Activated CD4-positive, alpha-beta T cell treated with anti-CD3 and anti-CD28 coated beads, Interleukin-2, amount 10 ng/mL, durations not matched to agents 24 days and 14 days (primary cell): ENCODE results near the gene MSI2. TPM values are rescaled to one million over a fixed set of nuclear protein-coding genes. Genes with fewer than 3 reads are reported as not detected.

Experiments
- DNase-seq: peaks from one replicate; pipeline ENCODE4 v3.0.0; 2022
- H3K27ac Mint-ChIP-seq: one replicate; pipeline ENCODE4 v1.8.0; 2022; ENCODE audit warnings: mild to moderate bottlenecking, mixed read lengths
- H3K27me3 Mint-ChIP-seq: one replicate; pipeline ENCODE4 v1.8.0; 2022; ENCODE audit warnings: mixed read lengths
- H3K36me3 Mint-ChIP-seq: one replicate; pipeline ENCODE4 v1.8.0; 2022; ENCODE audit warnings: low read depth, mild to moderate bottlenecking, mixed read lengths
- H3K4me1 Mint-ChIP-seq: one replicate; pipeline ENCODE4 v1.8.0; 2021; ENCODE audit warnings: mixed read lengths
- H3K4me3 Mint-ChIP-seq: one replicate; pipeline ENCODE4 v1.8.0; 2022; ENCODE audit warnings: mild to moderate bottlenecking, moderate library complexity, mixed read lengths
- H3K9me3 Mint-ChIP-seq: one replicate; pipeline ENCODE4 v1.8.0; 2021; ENCODE audit warnings: mixed read lengths
- intact Hi-C: fragments of 100-400 bp; cut with micrococcal nuclease; formaldehyde crosslinking; loops from one replicate; pipeline ENCODE4 v1.15.1; 2023
- total RNA-seq: library from RNA; stranded (reverse); gene quantifications from 2 replicates; pipeline ENCODE4 v1.2.3, GENCODE V29; 2022

Gene MSI2
- total RNA-seq, 1 donor from 2014 or later, result 172 TPM

- peaks cover 41% of the 10 kb centered on the region for H3K36me3 Mint-ChIP-seq
- H3K4me3 Mint-ChIP-seq, result no peak overlapping the region
- intact Hi-C loops, result no loop called here
- DNase-seq, result no peak
- H3K9me3 Mint-ChIP-seq, result no peaks in the 10 kb centered on the region
- H3K4me1 Mint-ChIP-seq, result peaks cover 43% of the 10 kb centered on the region
- H3K27me3 Mint-ChIP-seq, result no peaks in the 10 kb centered on the region
- H3K27ac Mint-ChIP-seq, result peak overlapping the region; percentile 12
Observed at GRCh38 chr17:57328109-57328882, 72.0 kb downstream of the MSI2 start.

- Mint-ChIP-seq H3K4me1 (peaks cover 41% of the 10 kb centered on the region), H3K27me3 (no peaks in the 10 kb centered on the region), H3K4me3 (no peak overlapping the region), H3K36me3 (peaks cover 35% of the 10 kb centered on the region), H3K9me3 (no peaks in the 10 kb centered on the region), H3K27ac (no peak overlapping the region)
- intact Hi-C loops, result no loop called here
- no peak for DNase-seq
Observed at GRCh38 chr17:57329380-57330214, 73.3 kb downstream of the MSI2 start.

- Mint-ChIP-seq H3K4me3 (no peak overlapping the region), H3K27ac (no peak overlapping the region), H3K4me1 (peaks cover 39% of the 10 kb centered on the region), H3K9me3 (no peaks in the 10 kb centered on the region), H3K27me3 (no peaks in the 10 kb centered on the region), H3K36me3 (peaks cover 33% of the 10 kb centered on the region)
- intact Hi-C loops, result no loop called here
- no peak for DNase-seq
Observed at GRCh38 chr17:57330587-57330986, 74.3 kb downstream of the MSI2 start.

GRCh38 chr17:57331423-57331822 lies 75.1 kb downstream of the MSI2 start:
- Mint-ChIP-seq H3K9me3 (no peaks in the 10 kb centered on the region), H3K4me3 (no peak overlapping the region), H3K36me3 (peaks cover 33% of the 10 kb centered on the region), H3K27ac (no peak overlapping the region), H3K27me3 (no peaks in the 10 kb centered on the region), H3K4me1 (peaks cover 38% of the 10 kb centered on the region)
- intact Hi-C loops, result no loop called here
- no peak for DNase-seq

GRCh38 chr17:57332501-57332900 lies 76.2 kb downstream of the MSI2 start:
- H3K27me3 Mint-ChIP-seq, result no peaks in the 10 kb centered on the region
- H3K4me1 Mint-ChIP-seq, result peaks cover 30% of the 10 kb centered on the region
- no peak for DNase-seq
- H3K36me3 Mint-ChIP-seq, result peaks cover 24% of the 10 kb centered on the region
- H3K27ac Mint-ChIP-seq, result no peak overlapping the region
- intact Hi-C loops, result no loop called here
- no peaks in the 10 kb centered on the region for H3K9me3 Mint-ChIP-seq
- no peak overlapping the region for H3K4me3 Mint-ChIP-seq

GRCh38 chr17:57335195-57335792 lies 79.0 kb downstream of the MSI2 start:
- Mint-ChIP-seq H3K27me3 (no peaks in the 10 kb centered on the region), H3K27ac (no peak overlapping the region), H3K4me1 (peaks cover 28% of the 10 kb centered on the region), H3K9me3 (no peaks in the 10 kb centered on the region), H3K36me3 (peaks cover 23% of the 10 kb centered on the region), H3K4me3 (no peak overlapping the region)
- no peak for DNase-seq
- intact Hi-C loops, result no loop called here

- no peak for DNase-seq
- H3K36me3 Mint-ChIP-seq, result peaks cover 27% of the 10 kb centered on the region
- peaks cover 32% of the 10 kb centered on the region for H3K4me1 Mint-ChIP-seq
Observed at GRCh38 chr17:57337390-57337789, 81.1 kb downstream of the MSI2 start.

GRCh38 chr17:57338257-57338914 lies 82.1 kb downstream of the MSI2 start:
- Mint-ChIP-seq H3K36me3 (peaks cover 28% of the 10 kb centered on the region), H3K4me3 (peak overlapping the region; percentile 39), H3K9me3 (no peaks in the 10 kb centered on the region), H3K27me3 (no peaks in the 10 kb centered on the region), H3K4me1 (peaks cover 35% of the 10 kb centered on the region), H3K27ac (no peak overlapping the region)
- DNase-seq, result no peak
- intact Hi-C loops, result no loop called here

More at GRCh38 chr17:57337390-57337789, 81.1 kb downstream of the MSI2 start:
- no peak overlapping the region for H3K4me3 Mint-ChIP-seq
- H3K9me3 Mint-ChIP-seq, result no peaks in the 10 kb centered on the region
- no peaks in the 10 kb centered on the region for H3K27me3 Mint-ChIP-seq
- H3K27ac Mint-ChIP-seq, result no peak overlapping the region
- intact Hi-C loops, result no loop called here

GRCh38 chr17:57340160-57340981 lies 84.0 kb downstream of the MSI2 start:
- H3K27me3 Mint-ChIP-seq, result no peaks in the 10 kb centered on the region
- H3K9me3 Mint-ChIP-seq, result no peaks in the 10 kb centered on the region
- peaks cover 38% of the 10 kb centered on the region for H3K36me3 Mint-ChIP-seq
- no peak overlapping the region for H3K4me3 Mint-ChIP-seq
- H3K27ac Mint-ChIP-seq, result no peak overlapping the region
- intact Hi-C loops, result no loop called here
- peaks cover 37% of the 10 kb centered on the region for H3K4me1 Mint-ChIP-seq
- DNase-seq, result no peak

- no peak overlapping the region for H3K4me3 Mint-ChIP-seq
- H3K27ac Mint-ChIP-seq, result no peak overlapping the region
- no peak for DNase-seq
- intact Hi-C loops, result no loop called here
- peaks cover 36% of the 10 kb centered on the region for H3K36me3 Mint-ChIP-seq
- no peaks in the 10 kb centered on the region for H3K9me3 Mint-ChIP-seq
- H3K27me3 Mint-ChIP-seq, result no peaks in the 10 kb centered on the region
- H3K4me1 Mint-ChIP-seq, result peaks cover 35% of the 10 kb centered on the region
Observed at GRCh38 chr17:57341611-57342540, 85.6 kb downstream of the MSI2 start.

GRCh38 chr17:57342963-57343589 lies 86.8 kb downstream of the MSI2 start:
- Mint-ChIP-seq H3K27me3 (no peaks in the 10 kb centered on the region), H3K4me3 (no peak overlapping the region), H3K9me3 (no peaks in the 10 kb centered on the region), H3K27ac (no peak overlapping the region), H3K4me1 (peaks cover 31% of the 10 kb centered on the region), H3K36me3 (peaks cover 47% of the 10 kb centered on the region)
- intact Hi-C loops, result no loop called here
- no peak for DNase-seq

- DNase-seq, result no peak
- Mint-ChIP-seq H3K27ac (no peak overlapping the region), H3K36me3 (peaks cover 51% of the 10 kb centered on the region), H3K4me1 (peaks cover 26% of the 10 kb centered on the region), H3K27me3 (no peaks in the 10 kb centered on the region), H3K4me3 (no peak overlapping the region), H3K9me3 (no peaks in the 10 kb centered on the region)
- intact Hi-C loops, result no loop called here
Observed at GRCh38 chr17:57343717-57344116, 87.4 kb downstream of the MSI2 start.
